NB4 (cell line): ENCODE data around the gene GPR176.
"Not testable (repeated sequence)": the region's sequence is repeated elsewhere in the genome, so short reads cannot be mapped to it uniquely, and the experiment has no call there.

Experiments used
- DNase-seq: peaks from one replicate; pipeline ENCODE4 v3.0.0; 2010; ENCODE audit warnings: low read depth
- H3K4me3 ChIP-seq: one replicate; pipeline ENCODE4 v1.5.1; 2011; ENCODE audit warnings: mild to moderate bottlenecking, low read depth, low read length, moderate library complexity
- CTCF ChIP-seq: IDR thresholded peaks from one replicate; pipeline ENCODE4 v1.5.1; 2012; ENCODE audit warnings: low read depth, low read length
- MYC ChIP-seq: IDR thresholded peaks from 2 replicates; pipeline ENCODE4 v1.6.1; 2011; ENCODE audit warnings: low read depth, low read length
- POLR2A ChIP-seq: IDR thresholded peaks from 2 replicates; pipeline ENCODE4 v1.6.1; 2011; ENCODE audit warnings: mild to moderate bottlenecking; ENCODE audit not compliant: insufficient read length; ENCODE audit errors: extremely low read depth
- TF ChIP-seq, protein P1 (sequence below): IDR thresholded peaks from 2 replicates; pipeline ENCODE4 v1.6.1; 2011; ENCODE audit warnings: low read depth, low read length

The GPR176 gene

GRCh38 chr15:39826975-39827374 is 93.1 kb downstream of the GPR176 start:
- DNase-seq, result no peak
- no peak overlapping the region for H3K4me3 ChIP-seq
- TF ChIP-seq MYC (no peak), POLR2A (no peak), CTCF (no peak)
- TF ChIP-seq, protein P1, sequence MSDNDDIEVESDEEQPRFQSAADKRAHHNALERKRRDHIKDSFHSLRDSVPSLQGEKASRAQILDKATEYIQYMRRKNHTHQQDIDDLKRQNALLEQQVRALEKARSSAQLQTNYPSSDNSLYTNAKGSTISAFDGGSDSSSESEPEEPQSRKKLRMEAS, result no peak

GRCh38 chr15:39823634-39824033 is 96.4 kb downstream of the GPR176 start:
- no peak overlapping the region for H3K4me3 ChIP-seq
- no peak for DNase-seq
- TF ChIP-seq CTCF (no peak), MYC (no peak), POLR2A (no peak)

DNA sequence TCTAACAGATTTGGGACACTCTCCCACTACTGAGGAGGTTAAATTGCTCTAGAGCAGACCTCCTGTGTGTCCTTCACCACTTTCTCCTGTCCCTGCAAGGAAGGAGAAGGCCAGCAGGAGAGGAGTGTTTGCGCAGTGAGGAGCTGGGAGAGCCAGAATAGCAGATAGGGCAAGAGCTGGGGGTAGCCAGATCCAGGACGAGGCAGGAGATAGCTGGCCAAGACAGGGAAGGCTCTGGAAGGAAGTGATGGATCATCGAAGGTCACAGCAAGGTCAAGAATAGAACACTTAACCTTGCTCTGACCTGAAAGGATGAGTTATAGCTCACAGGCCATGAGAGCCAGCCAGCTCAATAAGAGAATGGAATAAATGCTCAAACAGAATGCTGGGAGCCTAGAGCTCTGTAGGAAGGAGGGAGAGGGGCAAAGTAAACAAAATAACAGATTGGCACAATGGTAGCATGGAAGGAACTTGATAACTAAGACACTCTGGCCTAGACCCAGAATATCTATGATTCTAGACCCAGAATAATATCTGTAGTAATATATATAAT is 99.9 kb downstream of the GPR176 start:
- no peak for DNase-seq
- no peak overlapping the region for H3K4me3 ChIP-seq
- no peak for TF ChIP-seq CTCF
- TF ChIP-seq POLR2A, result no peak
- TF ChIP-seq MYC, result no peak
- TF ChIP-seq, protein P1, result no peak

- no peak for DNase-seq
- no peak overlapping the region for H3K4me3 ChIP-seq
- TF ChIP-seq POLR2A (no peak), MYC (no peak), CTCF (no peak)
- TF ChIP-seq, protein P1, result no peak
Measured at GRCh38 chr15:39819533-39819932, 100.5 kb downstream of the GPR176 start.

DNA sequence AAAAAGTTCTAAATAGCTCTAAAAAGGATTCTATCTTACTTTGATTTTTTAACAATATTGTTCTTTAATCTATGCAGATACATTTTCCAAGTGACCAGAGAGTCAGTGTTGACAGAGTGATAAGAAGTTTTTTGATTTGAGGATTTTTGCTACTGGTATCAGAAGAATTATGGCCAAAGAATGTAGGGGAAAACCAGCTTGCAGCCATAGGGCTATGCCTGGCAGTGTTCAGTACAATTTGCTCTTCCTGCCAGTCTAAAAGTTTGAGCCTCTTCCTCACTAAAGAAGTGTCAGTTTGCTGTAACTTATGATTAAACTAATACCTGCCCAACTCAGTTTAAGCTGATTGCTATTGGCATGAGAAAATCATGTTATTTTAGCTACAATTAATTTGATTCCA is 102.2 kb downstream of the GPR176 start:
- H3K4me3 ChIP-seq, result no peak overlapping the region
- TF ChIP-seq POLR2A (no peak), CTCF (no peak), MYC (no peak)
- TF ChIP-seq, protein P1, result no peak
- DNase-seq, result no peak

DNA sequence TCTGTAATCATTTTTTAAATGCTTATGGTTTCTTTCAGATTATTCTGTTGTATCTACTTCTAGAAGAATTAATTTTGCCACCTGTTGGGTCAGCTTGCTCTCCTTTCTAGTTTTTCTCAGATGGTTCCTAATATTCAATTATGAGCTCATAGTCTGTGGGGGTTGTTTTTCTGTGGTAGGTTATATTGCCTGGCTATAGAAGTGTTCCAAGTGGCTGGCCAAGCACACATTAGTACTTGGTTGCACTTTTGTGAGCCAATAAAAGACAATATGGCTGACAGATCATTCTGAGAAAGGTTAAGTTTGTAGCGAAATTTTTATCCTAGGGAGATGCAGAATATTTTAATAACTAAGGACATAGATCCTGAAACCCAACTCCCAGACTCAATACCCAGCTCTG is 105.6 kb downstream of the GPR176 start:
- no peak for DNase-seq
- TF ChIP-seq CTCF, result no peak
- TF ChIP-seq POLR2A, result no peak
- TF ChIP-seq, protein P1, result no peak
- TF ChIP-seq MYC, result no peak
- no peak overlapping the region for H3K4me3 ChIP-seq

GRCh38 chr15:39812651-39813050 is 107.4 kb downstream of the GPR176 start:
- not testable (repeated sequence) for H3K4me3 ChIP-seq

More at GRCh38 chr15:39812651-39813050, 107.4 kb downstream of the GPR176 start:
- DNase-seq, result not testable (repeated sequence)
